ENCODE data around the gene ESYT2. TPM values are rescaled to one million over a fixed set of nuclear protein-coding genes. Genes with fewer than 3 reads are reported as not detected.

Gene ESYT2
- total RNA-seq, 1 experiment from 2014 or later: 39.0 TPM

DNA sequence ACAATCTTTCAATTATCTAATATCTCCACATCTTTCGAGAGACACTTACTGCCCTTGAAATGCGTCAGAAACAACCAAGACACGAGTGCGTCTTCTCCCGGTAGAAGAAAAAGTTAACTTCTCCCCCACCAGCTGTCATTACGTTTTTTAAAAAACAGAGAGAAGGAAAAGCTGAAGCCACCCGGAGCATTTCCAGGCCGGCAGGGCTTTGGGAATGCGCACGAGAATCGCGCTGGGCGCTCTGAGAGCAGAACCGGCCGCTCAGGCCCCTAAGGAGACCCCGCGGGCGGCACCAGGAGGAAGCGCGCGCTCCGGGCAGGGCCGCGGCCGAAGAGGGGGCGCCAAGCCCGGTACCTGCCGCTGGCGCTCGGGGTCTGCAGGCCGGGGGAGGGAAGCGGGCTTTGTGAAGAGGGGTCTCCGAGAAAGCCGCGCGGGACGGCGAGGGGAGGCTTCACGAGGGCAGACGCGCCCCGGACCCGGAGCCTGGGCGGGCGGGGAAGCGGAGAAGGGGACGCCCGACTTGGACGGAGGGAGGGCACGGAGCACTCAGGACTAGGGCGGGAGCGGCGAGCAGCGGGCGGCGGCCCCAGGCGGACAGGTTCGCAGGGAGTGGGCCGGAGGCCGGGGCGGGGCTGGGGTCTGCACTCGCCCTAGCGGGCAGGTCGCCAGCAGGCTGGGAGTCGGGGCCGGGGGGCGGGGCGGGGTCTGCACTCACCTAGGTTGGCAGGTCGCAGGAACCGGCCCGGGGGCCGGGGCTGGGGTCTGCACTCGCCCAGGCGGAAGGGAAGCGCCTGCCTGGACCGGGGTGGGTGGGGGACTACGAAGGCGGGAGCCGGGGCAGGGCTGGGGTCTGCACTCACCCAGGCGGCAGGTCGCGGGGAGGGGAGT is 932 bp downstream of the ESYT2 start:
- no peak overlapping the region for H3T11ph ChIP-seq (ENCODE audit: low read length)
- TF ChIP-seq, protein P1, sequence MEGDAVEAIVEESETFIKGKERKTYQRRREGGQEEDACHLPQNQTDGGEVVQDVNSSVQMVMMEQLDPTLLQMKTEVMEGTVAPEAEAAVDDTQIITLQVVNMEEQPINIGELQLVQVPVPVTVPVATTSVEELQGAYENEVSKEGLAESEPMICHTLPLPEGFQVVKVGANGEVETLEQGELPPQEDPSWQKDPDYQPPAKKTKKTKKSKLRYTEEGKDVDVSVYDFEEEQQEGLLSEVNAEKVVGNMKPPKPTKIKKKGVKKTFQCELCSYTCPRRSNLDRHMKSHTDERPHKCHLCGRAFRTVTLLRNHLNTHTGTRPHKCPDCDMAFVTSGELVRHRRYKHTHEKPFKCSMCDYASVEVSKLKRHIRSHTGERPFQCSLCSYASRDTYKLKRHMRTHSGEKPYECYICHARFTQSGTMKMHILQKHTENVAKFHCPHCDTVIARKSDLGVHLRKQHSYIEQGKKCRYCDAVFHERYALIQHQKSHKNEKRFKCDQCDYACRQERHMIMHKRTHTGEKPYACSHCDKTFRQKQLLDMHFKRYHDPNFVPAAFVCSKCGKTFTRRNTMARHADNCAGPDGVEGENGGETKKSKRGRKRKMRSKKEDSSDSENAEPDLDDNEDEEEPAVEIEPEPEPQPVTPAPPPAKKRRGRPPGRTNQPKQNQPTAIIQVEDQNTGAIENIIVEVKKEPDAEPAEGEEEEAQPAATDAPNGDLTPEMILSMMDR (conservative IDR thresholded peaks at IDR 0.05): no peak
- no peak overlapping the region for H4K5ac ChIP-seq (ENCODE audit: insufficient read length, low read depth, low read length)
- no peak overlapping the region for H2BK15ac ChIP-seq (ENCODE audit: low read depth, low read length)
- H4K8ac ChIP-seq (replicated peaks; ENCODE audit: insufficient read length, low read depth, low read length): no peak overlapping the region
- Mint-ChIP-seq H3K4me3 (peak overlapping the region; percentile 69 to 81), H3K27me3 (ENCODE audit: low read depth) (peaks cover 11% of the 10 kb centered on the region), H3K4me1 (peaks cover 39% of the 10 kb centered on the region in 2 experiments), H3K36me3 (ENCODE audit: insufficient read depth in 1 of 3, low read depth in 3 of 3) (peaks cover 0 to 7% (median 0%) of the 10 kb centered on the region in 3 experiments; a peak in 2 of 7 replicates), H3K27ac (peak overlapping the region in 1 of 3 experiments; percentile 44; a peak in 1 of 7 replicates), H3K9me3 (no peaks in the 10 kb centered on the region)
- H4K91ac ChIP-seq (ENCODE audit: insufficient read length, low read depth, low read length): no peak overlapping the region
- no peak overlapping the region for H3K27ac ChIP-seq (ENCODE audit: insufficient read length, low read depth, low read length)
- no peak overlapping the region for H2BK120ac ChIP-seq (ENCODE audit: low read depth, low read length, poor library complexity, severe bottlenecking)
- peak overlapping the region; percentile 49 for H3K9ac ChIP-seq (ENCODE audit: extremely low read depth, insufficient read length, low read length)
- H2BK20ac ChIP-seq (ENCODE audit: low read depth, low read length, poor library complexity, severe bottlenecking): no peak overlapping the region
- no peak overlapping the region for H2BK12ac ChIP-seq (ENCODE audit: insufficient read length, low read depth, low read length)
- H3K23me2 ChIP-seq (ENCODE audit: insufficient read length, low read depth, low read length, poor library complexity, severe bottlenecking): peaks cover 12% of the 10 kb centered on the region
- H3K79me1 ChIP-seq (ENCODE audit: insufficient read depth, low read depth, low read length, poor library complexity, severe bottlenecking): peaks cover 5% of the 10 kb centered on the region
- peak overlapping the region; percentile 96 for H3K4me2 ChIP-seq (ENCODE audit: insufficient read depth, insufficient read length, low read length)
- H4K20me1 ChIP-seq (ENCODE audit: control insufficient read depth, insufficient read depth, insufficient read length): no peaks in the 10 kb centered on the region
- WGBS (ENCODE audit: extremely low coverage, insufficient read length, low lambda C conversion rate): no CpG with 5 or more reads among the region's 82 CpGs
- no peaks in the 10 kb centered on the region for H3K9me3 ChIP-seq (ENCODE audit: control insufficient read depth, low read depth, low read length)
- H3K27me3 ChIP-seq (ENCODE audit: insufficient read depth, low read length): no peaks in the 10 kb centered on the region; the same call in none of the 2 replicates
- H2BK5ac ChIP-seq (ENCODE audit: insufficient read length, low read length): no peak overlapping the region
- H3K18ac ChIP-seq (ENCODE audit: insufficient read length, low read depth, low read length): no peak overlapping the region
- H3K4me1 ChIP-seq (ENCODE audit: insufficient read depth, low read length): peaks cover 7% of the 10 kb centered on the region
- H3K56ac ChIP-seq (ENCODE audit: insufficient read length, low read depth, low read length): no peak overlapping the region
- H3K4ac ChIP-seq (ENCODE audit: low read depth, low read length): no peak overlapping the region
- peak; percentile 50 for DNase-seq
- H2AK5ac ChIP-seq (ENCODE audit: insufficient read length, low read length): no peak overlapping the region
- no peak overlapping the region for H3K23ac ChIP-seq (ENCODE audit: insufficient read length, low read depth, low read length)
- H2AFZ ChIP-seq (ENCODE audit: low read length): no peak overlapping the region
- H3K14ac ChIP-seq (ENCODE audit: insufficient read depth, low read length): peak overlapping the region; percentile 69
- H3K79me2 ChIP-seq (ENCODE audit: insufficient read depth, low read length): peaks cover 17% of the 10 kb centered on the region; the same call in 1 of the 2 replicates
